Testis (tissue), 3 donors: ENCODE results near the gene RAMP1. TPM values are rescaled to one million over a fixed set of nuclear protein-coding genes. Genes with fewer than 3 reads are reported as not detected.

Experiments used
- DNase-seq: peaks from one replicate; pipeline ENCODE4 v3.0.0-alpha.2; 2019
- H3K27ac ChIP-seq, 2 donors: fragments of 200-600 bp; sonication (generic); one replicate each; pipeline ENCODE4 v1.5.1; 2019
- H3K27me3 ChIP-seq: fragments of 200-600 bp; sonication (generic); one replicate; pipeline ENCODE4 v1.5.1; 2019
- H3K36me3 ChIP-seq: fragments of 200-600 bp; sonication (generic); one replicate; pipeline ENCODE4 v1.5.1; 2017; ENCODE audit warnings: low read depth; ENCODE audit errors: missing control alignments
- H3K4me1 ChIP-seq: fragments of 200-600 bp; sonication (generic); one replicate; pipeline ENCODE4 v1.5.1; 2019
- H3K4me3 ChIP-seq, 2 donors: fragments of 200-600 bp; sonication (generic); one replicate each; pipeline ENCODE4 v1.5.1; 2017 to 2019
- H3K9me3 ChIP-seq: fragments of 200-600 bp; sonication (generic); one replicate; pipeline ENCODE4 v1.5.1; 2017
- CTCF ChIP-seq, 3 experiments: fragments of 450-650 bp in 2 of 3; fragments of 200-600 bp in 1 of 3; sonication (generic) in 1 of 3; IDR thresholded peaks; one replicate each; pipeline ENCODE4 v1.5.1; 2016 to 2019; ENCODE audit warnings: antibody characterized with exemption in 3 of 3, mild to moderate bottlenecking in 2 of 3, moderate library complexity in 1 of 3
- POLR2A ChIP-seq: fragments of 450-650 bp; IDR thresholded peaks from one replicate; pipeline ENCODE4 v1.6.1; 2017; ENCODE audit warnings: antibody characterized with exemption, mild to moderate bottlenecking, moderate library complexity
- WGBS, 2 donors: methylation state at CpG; one replicate each; pipeline ENCODE4 v1.1.5; 2018; 5-methylcytosine and 5-hydroxymethylcytosine counted together
- intact Hi-C: fragments of 100-400 bp; cut with DNase I; formaldehyde crosslinking; loops from one replicate; pipeline ENCODE4 v1.15.1; 2023; ENCODE audit warnings: low total_unique reads
- polyA plus RNA-seq: library from polyadenylated mRNA; stranded (reverse); fragments of 350-450 nt; fragmentation: Illumina TruSeq; extraction: RNeasy Lipid Tissue Mini Kit (QIAGEN cat#74804); gene quantifications from one replicate; pipeline ENCODE4 v1.2.3, GENCODE V29; 2014; ENCODE audit warnings: low read depth, low replicate concordance; ENCODE audit not compliant: insufficient read depth
- total RNA-seq, 2 donors: library from RNA; depleted of rRNA; stranded (reverse); fragments of >200 nt; gene quantifications; one replicate each; pipeline ENCODE4 v1.2.3, GENCODE V29; 2016

The RAMP1 gene
- total and polyA plus RNA-seq, 3 donors from 2014 or later = 8.9 to 14.3 (median 13.9) TPM

- no peaks in the 10 kb centered on the region for H3K36me3 ChIP-seq
- no peaks in the 10 kb centered on the region for H3K4me1 ChIP-seq
- no peaks in the 10 kb centered on the region for H3K9me3 ChIP-seq
- 74 to 84% methylated on average over 2 of the region's 2 CpGs for WGBS, 2 donors
- TF ChIP-seq CTCF (IDR thresholded peaks at IDR 0.05) (no peak), POLR2A (no peak)
- H3K27ac ChIP-seq = no peak overlapping the region
- intact Hi-C loops = no loop called here
- H3K4me3 ChIP-seq = no peak overlapping the region
- DNase-seq = no peak
- no peaks in the 10 kb centered on the region for H3K27me3 ChIP-seq
Observed at GRCh38 chr2:237819231-237819630, 40.2 kb upstream of the RAMP1 start.

- no peaks in the 10 kb centered on the region for H3K36me3 ChIP-seq
- DNase-seq = no peak
- no peaks in the 10 kb centered on the region for H3K9me3 ChIP-seq
- no peak overlapping the region for H3K4me3 ChIP-seq
- intact Hi-C loops = no loop called here
- H3K27ac ChIP-seq = no peak overlapping the region
- WGBS, 2 donors = 90 to 94% methylated on average over 2 of the region's 2 CpGs
- H3K4me1 ChIP-seq = no peaks in the 10 kb centered on the region
- TF ChIP-seq CTCF (IDR thresholded peaks at IDR 0.05) (no peak), POLR2A (no peak)
- no peaks in the 10 kb centered on the region for H3K27me3 ChIP-seq
Observed at GRCh38 chr2:237820421-237820820, 39.0 kb upstream of the RAMP1 start.

- TF ChIP-seq POLR2A (no peak), CTCF (IDR thresholded peaks at IDR 0.05) (no peak)
- H3K4me1 ChIP-seq = no peaks in the 10 kb centered on the region
- no peaks in the 10 kb centered on the region for H3K27me3 ChIP-seq
- H3K4me3 ChIP-seq = no peak overlapping the region
- H3K36me3 ChIP-seq = no peaks in the 10 kb centered on the region
- no peaks in the 10 kb centered on the region for H3K9me3 ChIP-seq
- intact Hi-C loops = no loop called here
- 94 to 97% methylated on average over 2 of the region's 2 CpGs for WGBS, 2 donors
- no peak for DNase-seq
- H3K27ac ChIP-seq = no peak overlapping the region
Observed at GRCh38 chr2:237823544-237823943, 35.9 kb upstream of the RAMP1 start.

GRCh38 chr2:237824085-237824484 is 35.3 kb upstream of the RAMP1 start:
- Histone ChIP-seq H3K4me3 (no peak overlapping the region), H3K4me1 (no peaks in the 10 kb centered on the region), H3K36me3 (no peaks in the 10 kb centered on the region), H3K27me3 (no peaks in the 10 kb centered on the region), H3K27ac (no peak overlapping the region), H3K9me3 (no peaks in the 10 kb centered on the region)
- no peak for DNase-seq
- 91 to 94% methylated on average over 6 of the region's 6 CpGs for WGBS, 2 donors
- intact Hi-C loops = no loop called here
- TF ChIP-seq CTCF (IDR thresholded peaks at IDR 0.05) = no peak
- TF ChIP-seq POLR2A = no peak

- no peak overlapping the region for H3K27ac ChIP-seq
- TF ChIP-seq POLR2A = no peak
- TF ChIP-seq CTCF (IDR thresholded peaks at IDR 0.05) = no peak
- no peak overlapping the region for H3K4me3 ChIP-seq
- no peaks in the 10 kb centered on the region for H3K27me3 ChIP-seq
- H3K36me3 ChIP-seq = no peaks in the 10 kb centered on the region
- WGBS, 2 donors = 79 to 88% methylated on average over 3 of the region's 3 CpGs
- DNase-seq = no peak
- no peaks in the 10 kb centered on the region for H3K9me3 ChIP-seq
- no peaks in the 10 kb centered on the region for H3K4me1 ChIP-seq
- intact Hi-C loops = no loop called here
Observed at GRCh38 chr2:237827421-237827987, 31.9 kb upstream of the RAMP1 start.
